HCT116 (cell line): Measurements from ENCODE around the gene IL23A. TPM values are rescaled to one million over a fixed set of nuclear protein-coding genes. Genes with fewer than 3 reads are reported as not detected.
"Not testable (repeated sequence)": the region's sequence is repeated elsewhere in the genome, so short reads cannot be mapped to it uniquely, and the experiment has no call there.

ENCODE experiments used
- ATAC-seq: fragments of 200-7000 bp; cut with Tn5 transposase; 2 replicates; pipeline ENCODE4 v1.9.1; 2020; ENCODE audit warnings: mild to moderate bottlenecking, moderate library complexity
- BruUV-seq: library from RNA; stranded (reverse); fragments of 400-500 nt; replicated peaks from 2 replicates; lab custom pipeline; 2021; lab: Mats Ljungman, UMichigan
- CTCF ChIA-PET: fragments of 300-600 bp; sonication (Branson Sonifier 250); formaldehyde crosslinking; loops from one replicate; lab custom pipeline; 2021; ENCODE audit warnings: antibody characterized with exemption; lab: Charles Lee
- POLR2A ChIA-PET: fragments of 300-600, 350-600 bp; sonication (Branson Sonifier 250); formaldehyde crosslinking; loops from one replicate; lab custom pipeline; 2021; ENCODE audit warnings: antibody characterized with exemption; lab: Charles Lee
- RAD21 ChIA-PET, 2 experiments: fragments of 300-600 bp; sonication (Branson Sonifier 250); formaldehyde crosslinking; loops; one replicate each; lab custom pipeline; 2023; ENCODE audit warnings: low total read pairs in 2 of 2; ENCODE audit not compliant: uncharacterized antibody in 2 of 2, unreplicated experiment in 2 of 2, low non-redundant PET in 1 of 2; lab: Charles Lee
- DNase-seq: peaks from one replicate; pipeline ENCODE4 v3.0.0-alpha.2; 2010; ENCODE audit warnings: low read depth, low spot score
- H2AFZ ChIP-seq: fragments of 200-600 bp; shearing (Covaris generic), sonication (generic); 2 replicates; pipeline ENCODE4 v1.6.1; 2017; ENCODE audit warnings: low read depth, mixed run types, mixed read lengths, antibody characterized with exemption, low read length; ENCODE audit not compliant: poor library complexity, severe bottlenecking
- H3K27ac ChIP-seq: 2 replicates; pipeline ENCODE4 v1.5.1; 2012; ENCODE audit warnings: low read depth, low read length
- H3K27me3 ChIP-seq: fragments of 200-600 bp; sonication (generic); 2 replicates; pipeline ENCODE4 v1.6.1; 2016; ENCODE audit warnings: mixed run types, low read length, mixed read lengths; ENCODE audit not compliant: insufficient read depth
- H3K36me3 ChIP-seq, 2 experiments: fragments of 200-500 bp in 1 of 2; fragments of 200-600 bp in 1 of 2; sonication (Bioruptor generic) in 1 of 2; sonication (generic) in 1 of 2; 2 replicates each; pipeline versions ENCODE4 v1.5.1 to v1.6.1; 2014 to 2016; ENCODE audit warnings: low read length in 2 of 2, inconsistent platforms in 1 of 2, mixed read lengths in 1 of 2, mixed run types in 1 of 2; ENCODE audit not compliant: insufficient read depth in 2 of 2, control insufficient read depth in 1 of 2
- H3K4me1 ChIP-seq, 2 experiments: fragments of 200-600 bp in 1 of 2; sonication (generic) in 1 of 2; 2 replicates each; pipeline versions ENCODE4 v1.5.1 to v1.6.1; 2012 to 2017; ENCODE audit warnings: low read length in 2 of 2, inconsistent platforms in 1 of 2, mild to moderate bottlenecking in 1 of 2, mixed read lengths in 1 of 2, mixed run types in 1 of 2, moderate library complexity in 1 of 2; ENCODE audit not compliant: insufficient read depth in 2 of 2, control insufficient read depth in 1 of 2
- H3K4me2 ChIP-seq: fragments of 200-600 bp; sonication (generic); 2 replicates; pipeline ENCODE4 v1.6.1; 2017; ENCODE audit warnings: mixed run types, low read length, mixed read lengths
- H3K4me3 ChIP-seq, 2 experiments: fragments of 200-600 bp in 1 of 2; sonication (generic) in 1 of 2; replicated peaks in 1 of 2; 2 replicates each; pipeline ENCODE4 v1.5.1; 2011 to 2016; ENCODE audit warnings: low read length in 2 of 2, control low read depth in 1 of 2, low read depth in 1 of 2, mild to moderate bottlenecking in 1 of 2, mixed read lengths in 1 of 2, mixed run types in 1 of 2
- H3K79me2 ChIP-seq: fragments of 200-600 bp; sonication (generic); 2 replicates; pipeline ENCODE4 v1.6.1; 2017; ENCODE audit warnings: mild to moderate bottlenecking, mixed run types, low read length, moderate library complexity, mixed read lengths; ENCODE audit not compliant: insufficient read depth
- H3K9ac ChIP-seq: fragments of 200-600 bp; sonication (generic); 2 replicates; pipeline ENCODE4 v1.6.1; 2016; ENCODE audit warnings: low read length, mixed read lengths
- H3K9me2 ChIP-seq: fragments of 200-600 bp; sonication (generic), shearing (Covaris generic); 2 replicates; pipeline ENCODE4 v1.6.1; 2017; ENCODE audit warnings: mixed run types, mild to moderate bottlenecking, moderate library complexity; ENCODE audit not compliant: insufficient read depth
- H3K9me3 ChIP-seq, 2 experiments: fragments of 200-500 bp in 1 of 2; fragments of 200-600 bp in 1 of 2; sonication (Bioruptor generic) in 1 of 2; sonication (generic) in 1 of 2; 2 replicates each; pipeline ENCODE4 v1.6.1; 2014 to 2017; ENCODE audit warnings: low read length in 2 of 2, mixed read lengths in 2 of 2, inconsistent platforms in 1 of 2, low read depth in 1 of 2, mild to moderate bottlenecking in 1 of 2, mixed run types in 1 of 2, moderate library complexity in 1 of 2; ENCODE audit not compliant: control insufficient read depth in 1 of 2, insufficient read depth in 1 of 2
- H4K20me1 ChIP-seq: fragments of 200-600 bp; sonication (generic), shearing (Covaris generic); 2 replicates; pipeline ENCODE4 v1.6.1; 2017; ENCODE audit warnings: mixed run types, mild to moderate bottlenecking, moderate library complexity; ENCODE audit not compliant: insufficient read depth
- JUND ChIP-seq: IDR thresholded peaks from 2 replicates; pipeline ENCODE4 v1.6.1; 2012
- POLR2A ChIP-seq: IDR thresholded peaks from 2 replicates; pipeline ENCODE4 v1.7.0; 2011; ENCODE audit warnings: borderline replicate concordance; ENCODE audit not compliant: insufficient read depth, insufficient read length; ENCODE audit errors: extremely low read depth
- POLR2AphosphoS5 ChIP-seq: IDR thresholded peaks from 2 replicates; pipeline ENCODE4 v1.6.1; 2011; ENCODE audit warnings: mild to moderate bottlenecking, low read depth, low read length, moderate library complexity
- YY1 ChIP-seq: IDR thresholded peaks from 2 replicates; pipeline ENCODE4 v1.6.1; 2011; ENCODE audit warnings: low read length, low read depth, moderate library complexity, mild to moderate bottlenecking; ENCODE audit not compliant: insufficient replicate concordance; ENCODE audit errors: extremely low read depth
- intact Hi-C: fragments of 100-400 bp; cut with micrococcal nuclease; formaldehyde crosslinking; loops from 2 replicates; pipeline ENCODE4 v1.10.0; 2022
- total RNA-seq: library from RNA; stranded (reverse); gene quantifications from one replicate; pipeline ENCODE4 v1.2.1, GENCODE V29; 2021; ENCODE audit not compliant: unreplicated experiment
- TF ChIP-seq, protein P1 (sequence below): IDR thresholded peaks from 2 replicates; pipeline ENCODE4 v1.6.1; 2012

IL23A gene
- total RNA-seq, 1 experiment from 2014 or later: 0.59 TPM

- H3K9me2 ChIP-seq, H3K79me2 ChIP-seq, ATAC-seq, H3K27ac ChIP-seq, POLR2A ChIA-PET, H4K20me1 ChIP-seq, BruUV-seq, H3K4me2 ChIP-seq, H3K4me1 ChIP-seq, H3K9me3 ChIP-seq, H3K4me3 ChIP-seq, H2AFZ ChIP-seq, H3K27me3 ChIP-seq, CTCF ChIA-PET, DNase-seq, intact Hi-C loops, H3K9ac ChIP-seq: not testable (repeated sequence)
- RAD21 ChIA-PET: interaction anchor here in 1 of 2 experiments (0.6 kb wide), 1 partner anchor 26 kb away, joined by 3 read pairs; no protein-coding TSS in a partner anchor
- H3K36me3 ChIP-seq: peaks cover 17 to 20% of the 10 kb centered on the region in 2 experiments; a peak in 3 of 4 replicates
Measured at GRCh38 chr12:56347255-56347654, 8.6 kb downstream of the IL23A start.

- Histone ChIP-seq H3K4me2 (no peak overlapping the region), H3K9me2 (no peaks in the 10 kb centered on the region), H3K4me3 (no peak overlapping the region), H3K9ac (no peak overlapping the region), H3K27me3 (no peaks in the 10 kb centered on the region), H3K36me3 (peaks cover 17 to 25% of the 10 kb centered on the region in 2 experiments; a peak in 3 of 4 replicates), H3K79me2 (no peaks in the 10 kb centered on the region), H3K27ac (no peak overlapping the region), H3K9me3 (no peaks in the 10 kb centered on the region), H4K20me1 (no peaks in the 10 kb centered on the region), H3K4me1 (no peaks in the 10 kb centered on the region), H2AFZ (no peak overlapping the region)
- POLR2A ChIA-PET: interaction anchor here (2.9 kb wide), 1 partner anchor 11 kb away, joined by 8 read pairs; the partner anchor contains the start of gene STAT2
- CTCF ChIA-PET: interaction anchor here (1.1 kb wide), 1 partner anchor 15 kb away, joined by 4 read pairs; the partner anchor contains the start of gene PAN2
- ATAC-seq: no peak
- RAD21 ChIA-PET: no interaction called here
- TF ChIP-seq, protein P1, sequence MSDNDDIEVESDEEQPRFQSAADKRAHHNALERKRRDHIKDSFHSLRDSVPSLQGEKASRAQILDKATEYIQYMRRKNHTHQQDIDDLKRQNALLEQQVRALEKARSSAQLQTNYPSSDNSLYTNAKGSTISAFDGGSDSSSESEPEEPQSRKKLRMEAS: no peak
- TF ChIP-seq POLR2A (no peak), POLR2AphosphoS5 (no peak), YY1 (no peak), JUND (no peak)
- DNase-seq: no peak
- BruUV-seq: no TSS peak
- intact Hi-C loops: no loop called here
Measured at GRCh38 chr12:56348776-56349175, 10.1 kb downstream of the IL23A start.
